Measurements from ENCODE around the gene BNC2.
A peak's percentile ranks its signal among the peaks of the same experiment; 100 is the strongest.

BNC2 gene

DNA sequence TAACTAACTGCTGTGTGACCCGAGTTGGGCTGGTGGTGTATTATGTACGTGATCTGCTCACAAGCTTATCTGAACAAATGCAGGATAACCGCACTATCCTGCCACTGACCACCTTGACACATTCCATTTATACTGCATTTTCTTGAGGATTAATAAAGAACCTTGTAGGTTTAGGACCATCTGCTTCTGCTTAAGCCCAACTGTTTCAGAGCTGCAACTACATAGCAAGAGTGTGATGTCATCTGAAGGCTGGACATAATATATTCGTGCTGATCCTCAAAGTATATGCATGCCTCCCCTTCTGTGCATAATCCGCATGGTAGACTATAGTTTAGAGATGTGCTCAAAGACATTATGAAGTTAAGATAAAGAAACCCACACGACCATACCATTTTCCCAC is 435.9 kb downstream of the BNC2 start:
- DNase-seq: no peak

GRCh38 chr9:16433494-16433893 is 437.0 kb downstream of the BNC2 start:
- DNase-seq: no peak

GRCh38 chr9:16431666-16432392 is 438.6 kb downstream of the BNC2 start:
- DNase-seq: no peak

- DNase-seq: no peak
Measured at GRCh38 chr9:16429671-16430070, 440.8 kb downstream of the BNC2 start.

DNA sequence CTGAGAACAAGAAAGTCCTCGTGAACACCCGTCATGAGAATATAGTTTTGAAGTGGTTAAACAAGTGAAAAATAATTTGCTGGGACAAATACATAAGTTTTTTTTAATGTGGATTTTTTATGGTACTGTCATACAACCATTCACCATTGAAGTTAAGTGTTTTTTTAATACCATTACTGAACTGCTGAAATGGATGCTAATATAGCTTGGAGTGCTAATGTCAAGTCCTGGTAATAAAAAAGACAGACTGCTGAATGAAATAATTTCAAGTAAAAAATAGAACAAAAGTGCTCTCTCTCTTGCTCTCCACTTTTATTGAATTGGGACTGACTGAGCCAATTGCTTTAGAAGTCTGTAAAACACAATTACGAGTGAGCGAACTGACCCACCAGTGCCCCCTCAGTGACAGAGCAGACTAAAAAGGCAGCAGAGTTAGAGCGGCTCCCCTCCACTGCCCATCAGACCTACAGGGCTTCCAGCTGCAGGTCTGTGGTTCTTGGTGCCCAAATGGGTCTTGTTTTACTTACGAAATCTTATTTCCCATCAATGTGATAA is 442.5 kb downstream of the BNC2 start:
- no peak for DNase-seq

DNA sequence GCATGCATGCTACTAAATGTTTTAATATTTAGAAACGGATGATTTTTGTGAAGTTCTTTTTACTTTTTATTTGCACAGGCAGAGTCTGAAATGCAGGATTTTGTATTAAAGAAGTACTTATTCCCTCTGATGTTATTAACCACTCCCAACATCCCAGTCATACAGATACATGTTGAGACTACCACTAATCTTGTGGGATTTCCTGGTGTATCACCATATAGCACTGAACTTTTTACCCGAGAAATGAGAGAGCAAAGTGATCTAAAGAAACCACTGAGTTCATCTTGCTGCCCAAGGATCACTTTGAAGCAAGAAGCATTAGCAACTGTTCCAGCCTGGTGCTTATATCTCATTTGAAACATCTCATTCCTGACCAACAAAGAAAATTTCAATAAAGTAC is 443.8 kb downstream of the BNC2 start:
- DNase-seq: no peak

DNA sequence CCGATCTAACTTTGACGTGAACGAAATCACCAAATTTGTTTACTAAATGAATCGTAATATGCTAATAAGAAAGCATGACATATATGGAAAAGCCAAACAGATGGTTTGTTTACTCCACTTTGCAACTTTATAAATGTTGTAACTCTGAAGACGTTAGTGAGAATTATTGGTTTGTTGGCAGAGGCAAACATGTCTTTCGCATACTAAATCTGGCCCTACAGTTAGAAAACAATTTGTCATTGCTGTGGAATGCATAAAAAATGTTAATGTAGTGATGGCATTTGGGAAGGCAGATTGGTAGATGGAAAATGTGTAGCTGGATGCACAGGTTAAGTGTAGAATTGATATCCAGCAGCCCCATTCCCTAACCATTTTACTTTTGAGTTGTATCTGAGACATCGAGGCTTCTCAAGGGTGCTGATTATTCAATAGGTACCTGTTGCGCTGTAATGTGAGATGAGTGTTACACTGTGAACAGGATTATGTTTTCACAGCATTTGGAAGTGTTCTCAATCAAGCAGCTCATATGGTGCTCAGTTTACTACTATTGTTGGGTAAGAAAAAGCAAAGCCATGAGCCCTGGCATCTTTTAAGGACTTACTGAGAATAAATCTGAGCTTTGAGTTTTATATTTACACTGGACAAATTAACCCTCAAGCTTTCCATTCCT is 444.8 kb downstream of the BNC2 start:
- no peak for DNase-seq

DNA sequence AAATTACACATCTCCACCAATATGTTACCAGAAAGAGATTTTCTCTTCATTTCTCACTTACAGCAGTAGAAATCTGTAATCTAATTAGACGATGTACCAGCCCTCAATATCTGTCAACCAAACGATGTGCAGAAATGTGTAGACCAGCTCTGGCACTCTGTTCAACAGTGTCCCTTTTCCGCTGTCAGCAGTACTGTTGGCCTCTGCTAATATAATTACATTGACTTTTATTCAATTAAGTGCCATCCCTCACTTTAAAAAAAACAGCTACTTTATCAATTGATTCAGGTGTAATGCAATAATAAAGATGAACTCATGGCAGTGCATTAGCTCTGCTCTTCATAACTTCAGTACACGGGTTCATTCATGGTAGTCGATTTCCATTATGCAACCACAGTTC is 448.4 kb downstream of the BNC2 start:
- DNase-seq: no peak

GRCh38 chr9:16421532-16421931 is 448.9 kb downstream of the BNC2 start:
- no peak for DNase-seq

DNA sequence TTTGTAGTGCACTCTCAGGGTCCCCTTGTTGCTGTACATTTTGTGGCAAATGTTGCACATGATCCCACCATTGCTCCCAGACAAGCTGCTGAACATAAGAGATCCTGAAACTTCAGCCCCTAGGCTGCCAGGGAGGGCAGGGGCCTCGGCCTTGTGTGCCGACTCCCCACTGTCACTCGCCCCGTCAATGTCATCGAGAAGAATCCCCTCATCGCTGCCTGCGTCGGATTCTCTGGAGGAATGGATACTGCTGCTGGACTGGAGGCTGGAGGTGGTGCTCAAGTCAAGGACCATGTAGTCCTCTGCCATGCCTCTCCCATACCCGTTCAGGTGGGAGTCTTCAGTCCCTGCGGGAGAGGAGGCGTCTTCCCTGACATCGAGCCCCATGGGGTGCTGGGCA is 451.3 kb downstream of the BNC2 start:
- no peak for DNase-seq

- no peak for DNase-seq
Measured at GRCh38 chr9:16418721-16419120, 451.7 kb downstream of the BNC2 start.

GRCh38 chr9:16417749-16418148 is 452.7 kb downstream of the BNC2 start:
- DNase-seq: no peak

- peak; percentile 82 for DNase-seq
Measured at GRCh38 chr9:16417161-16417560, 453.3 kb downstream of the BNC2 start.

DNA sequence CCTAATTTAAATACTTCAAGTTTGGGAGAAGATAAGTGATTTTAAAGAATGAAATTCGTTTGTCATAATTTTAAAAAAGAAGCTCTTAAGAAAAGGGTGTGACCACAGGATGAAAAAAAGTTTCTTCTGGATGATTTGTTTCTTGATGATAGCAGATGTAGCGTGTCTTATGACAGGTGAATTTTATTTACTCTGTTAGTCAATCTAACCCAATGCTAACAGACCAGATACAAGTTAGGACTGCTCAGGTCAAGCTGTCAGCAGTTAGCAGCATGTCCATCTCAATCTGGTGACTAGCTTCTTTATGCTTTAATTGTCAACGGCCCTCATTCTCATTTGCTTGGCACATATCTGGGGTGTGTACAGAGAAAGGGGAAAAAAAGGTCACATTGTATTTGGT is 456.0 kb downstream of the BNC2 start:
- DNase-seq: no peak

DNA sequence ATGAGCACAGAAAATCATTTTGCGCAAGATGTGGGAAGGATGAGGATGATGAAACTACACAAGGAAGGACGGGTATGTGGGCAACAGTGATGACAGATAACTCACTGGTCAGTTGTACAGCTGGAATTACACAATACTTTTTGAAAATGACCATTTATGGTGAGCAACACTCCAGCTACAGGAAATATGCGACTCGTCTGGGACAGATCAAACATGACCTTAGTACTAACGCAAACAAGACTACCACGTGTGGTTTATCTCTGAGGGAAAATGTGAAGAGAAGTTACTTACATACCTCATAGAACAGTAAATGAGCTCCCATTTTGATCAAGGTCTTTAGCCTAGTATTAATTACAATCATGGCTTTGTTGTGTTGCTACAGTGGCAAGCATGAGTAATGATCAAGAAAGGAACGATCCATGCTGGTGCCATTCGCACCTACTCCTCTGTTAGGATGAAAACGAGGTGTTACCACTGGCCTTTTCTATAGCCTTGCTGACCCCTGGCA is 456.9 kb downstream of the BNC2 start:
- no peak for DNase-seq

DNA sequence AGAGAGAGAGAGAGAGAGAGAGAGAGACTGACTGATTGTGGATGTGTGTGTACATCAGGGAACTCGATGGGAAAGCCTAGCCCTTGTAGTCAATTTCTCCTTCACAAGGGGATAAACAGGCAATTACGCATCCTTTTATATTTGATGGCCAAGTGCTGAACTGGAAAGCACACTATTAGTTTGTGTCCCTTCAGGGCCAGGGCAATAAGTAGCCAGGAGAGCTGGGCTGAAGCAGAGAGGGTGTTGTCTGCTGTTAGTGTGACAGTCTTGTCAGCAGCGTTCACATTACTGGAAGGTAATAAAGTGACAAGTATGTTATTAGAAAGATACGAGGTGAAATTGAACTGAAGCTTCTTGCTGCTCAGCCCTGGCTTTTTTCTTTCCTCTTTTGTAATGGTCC is 457.7 kb downstream of the BNC2 start:
- DNase-seq: peak; percentile 7

DNA sequence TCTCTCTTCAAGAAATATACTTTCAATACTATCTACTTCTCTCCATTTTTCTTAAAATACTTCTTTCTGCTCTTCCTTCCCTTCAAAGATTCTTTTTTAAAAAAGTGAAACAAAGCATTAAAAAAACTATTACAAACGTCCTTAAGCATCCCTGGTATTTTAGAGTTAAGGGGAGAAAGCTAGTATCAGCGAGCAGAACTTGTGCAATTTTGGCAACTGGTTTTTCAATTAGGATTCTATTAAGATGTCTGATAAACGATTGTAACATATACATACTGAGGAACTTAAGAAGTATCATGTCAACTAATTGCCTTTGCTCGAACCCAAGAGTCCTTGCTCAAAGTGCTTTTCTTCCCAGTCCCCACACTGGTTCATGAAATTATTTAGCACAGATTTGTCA is 459.2 kb downstream of the BNC2 start:
- no peak for DNase-seq

DNA sequence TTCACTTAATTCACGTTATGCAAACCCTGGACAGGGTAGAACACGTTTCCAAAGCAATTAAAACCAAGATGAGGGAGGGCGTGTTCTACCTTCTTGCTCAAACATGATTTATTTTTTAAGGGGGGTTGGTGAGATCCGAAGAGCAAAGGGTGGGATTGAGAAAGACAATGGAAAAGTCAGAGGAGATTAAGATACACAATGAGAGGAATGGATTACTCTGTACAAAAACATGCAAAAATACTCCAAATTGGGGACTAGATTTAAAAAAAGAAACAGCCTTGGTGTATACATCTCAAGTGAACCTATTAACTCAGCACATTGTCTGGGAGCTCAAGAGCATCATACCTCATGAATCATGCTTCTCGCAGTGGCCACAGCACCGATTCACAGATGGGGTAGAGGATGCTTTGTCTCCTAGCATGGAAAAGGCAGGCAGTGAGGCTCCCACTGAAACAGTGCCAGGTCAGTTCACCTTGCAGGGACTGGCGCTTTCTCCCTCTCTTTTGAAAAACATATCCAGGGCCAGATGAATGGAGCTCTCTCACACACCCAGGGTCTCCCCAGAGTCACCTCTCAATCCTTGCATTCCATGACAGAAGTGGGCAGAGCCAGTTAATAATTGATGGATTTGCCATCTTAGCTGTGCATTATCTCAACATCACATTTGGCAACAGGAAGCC is 459.7 kb downstream of the BNC2 start:
- DNase-seq: no peak

- no peak for DNase-seq
Measured at GRCh38 chr9:16407617-16408016, 462.9 kb downstream of the BNC2 start.

DNA sequence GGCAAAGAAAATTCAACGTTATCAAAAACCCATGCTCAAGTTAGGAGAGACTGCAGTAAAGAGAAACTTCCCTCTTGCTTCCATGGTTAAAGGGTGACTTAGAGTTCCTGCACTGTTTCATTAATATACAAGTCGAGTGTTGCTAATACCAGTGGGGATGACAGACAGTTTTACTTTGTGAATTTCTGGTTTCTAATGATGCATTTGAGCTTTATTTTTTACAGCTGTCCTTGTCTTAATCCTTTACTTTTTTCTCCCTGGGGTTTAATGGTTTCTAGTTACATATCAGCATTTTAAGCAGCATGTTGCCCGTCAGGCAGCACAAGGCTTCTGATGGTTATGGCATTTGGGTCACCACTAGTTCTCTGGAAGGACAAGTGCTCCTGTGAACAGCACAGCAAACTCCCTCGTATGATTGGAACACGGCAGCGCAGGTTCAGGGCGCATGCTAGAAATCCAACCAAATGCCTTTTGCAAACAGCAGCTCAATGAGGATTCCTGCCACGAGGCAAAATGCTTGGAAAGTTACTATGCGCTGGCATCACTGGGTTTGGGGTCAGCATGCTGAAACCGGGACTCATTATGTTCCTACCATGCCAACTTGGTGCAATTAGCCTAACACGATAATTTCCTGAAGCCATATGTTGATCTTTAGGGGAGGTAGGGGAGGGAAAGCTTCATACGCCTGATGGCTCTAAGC is 463.8 kb downstream of the BNC2 start:
- DNase-seq: no peak

DNA sequence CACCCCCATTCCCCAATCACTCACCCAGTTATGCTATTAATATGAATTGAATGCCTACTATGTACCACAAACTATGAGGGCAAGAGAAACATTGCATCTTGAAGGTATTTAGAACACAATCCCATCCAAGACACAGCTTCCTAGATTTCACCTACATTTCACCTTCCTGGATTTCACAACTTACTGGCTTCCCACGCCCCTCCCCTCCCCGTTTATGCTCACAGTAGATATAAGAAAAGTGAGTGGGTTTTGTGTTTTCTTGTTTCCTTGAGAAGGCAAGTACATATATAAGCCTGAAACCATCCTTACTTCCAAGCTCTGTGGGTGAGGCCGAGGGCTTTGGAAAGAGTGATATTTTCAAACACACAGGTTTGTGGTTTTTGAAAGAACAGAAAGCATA is 465.0 kb downstream of the BNC2 start:
- DNase-seq: no peak

GRCh38 chr9:16401701-16402100 is 468.8 kb downstream of the BNC2 start:
- DNase-seq: no peak

DNA sequence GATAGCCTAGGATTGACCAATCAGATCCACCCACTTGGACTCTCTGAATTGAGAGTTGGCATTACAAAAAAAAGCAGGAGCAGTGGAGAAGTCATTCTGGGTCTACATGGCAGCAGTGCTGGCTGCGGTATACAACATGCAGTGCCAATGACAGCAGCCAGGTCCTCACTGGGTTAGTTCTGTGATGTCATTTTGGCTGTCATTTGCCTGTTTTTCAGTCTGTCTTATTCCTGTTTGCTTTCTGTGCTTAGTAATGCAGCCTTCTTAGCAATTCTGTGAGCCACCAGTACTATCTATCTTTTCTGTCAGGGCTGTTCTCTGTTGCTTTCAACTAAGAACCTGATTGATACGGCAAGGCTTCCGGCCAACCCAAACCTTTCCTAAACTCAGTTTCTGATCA is 471.8 kb downstream of the BNC2 start:
- no peak for DNase-seq

All from NCI-H1092 treated with DMSO at 0.1 percent for 48 hours (cell line).